ENCODE measurements around the gene TTC7B. TPM values are rescaled to one million over a fixed set of nuclear protein-coding genes. Genes with fewer than 3 reads are reported as not detected.

The TTC7B gene
- total RNA-seq: 18.2 and 22.1 TPM in 2 replicates

GRCh38 chr14:90815822-90816662 is at the start of gene TTC7B:
Gene TTC7B (minus strand): TSS chr14:90816430. CDS start chr14:90816295, 135 bp downstream.

Other genes with a start within 250 kb of the TTC7B start
- gene RPS6KA5, start 244.2 kb upstream of the TTC7B start, total RNA-seq: 0.37 and 0.54 TPM in 2 replicates

Measured in cardiac ventricle fibroblast (primary cell).